GM12878 (cell line): ENCODE results near the gene CD164L2.

Source experiments
- BRCA1 ChIP-seq: IDR thresholded peaks from 2 replicates; pipeline ENCODE4 v1.6.1; 2011; ENCODE audit warnings: low read depth, low read length, improper control_type of control experiment
- CTCF ChIP-seq, 3 experiments: IDR thresholded peaks in 2 of 3; conservative IDR thresholded peaks in 1 of 3; 2 replicates each; pipeline ENCODE4 v1.5.1; 2011; ENCODE audit warnings: low read depth in 3 of 3, low read length in 3 of 3, mild to moderate bottlenecking in 3 of 3, control low read depth in 2 of 3, moderate library complexity in 2 of 3, inconsistent platforms in 1 of 3, mixed read lengths in 1 of 3; ENCODE audit not compliant: control insufficient read depth in 2 of 3, insufficient read depth in 1 of 3; ENCODE audit errors: extremely low read depth in 1 of 3
- EZH2 ChIP-seq: IDR thresholded peaks from 2 replicates; pipeline ENCODE4 v1.6.1; 2012; ENCODE audit warnings: low read depth, mild to moderate bottlenecking, control low read depth, inconsistent platforms, low read length, borderline replicate concordance; ENCODE audit not compliant: control insufficient read depth
- KLF5 ChIP-seq: fragments of 450-650 bp; IDR thresholded peaks from 2 replicates; pipeline ENCODE4 v1.6.1; 2014; ENCODE audit warnings: mild to moderate bottlenecking; ENCODE audit not compliant: partially characterized antibody
- MXI1 ChIP-seq: fragments of 150-350 bp; IDR thresholded peaks from 2 replicates; pipeline ENCODE4 v1.6.1; 2011; ENCODE audit warnings: low read depth, mild to moderate bottlenecking, inconsistent platforms, low read length, improper control_type of control experiment
- POLR2A ChIP-seq: IDR thresholded peaks from 2 replicates; pipeline ENCODE4 v1.6.1; 2011; ENCODE audit warnings: low read depth, mild to moderate bottlenecking, low read length
- RAD21 ChIP-seq: IDR thresholded peaks from 2 replicates; pipeline ENCODE4 v1.6.1; 2011; ENCODE audit warnings: mild to moderate bottlenecking, low read depth, low read length, moderate library complexity; ENCODE audit not compliant: insufficient read depth
- SP1 ChIP-seq: IDR thresholded peaks from one replicate; pipeline ENCODE4 v1.6.1; 2011; ENCODE audit warnings: low read depth, low read length
- TARDBP ChIP-seq: IDR thresholded peaks from 2 replicates; pipeline ENCODE4 v1.6.1; 2016; ENCODE audit warnings: borderline replicate concordance
- TCF7 ChIP-seq: IDR thresholded peaks from 2 replicates; pipeline ENCODE4 v1.6.1; 2014; ENCODE audit warnings: antibody characterized with exemption, borderline replicate concordance
- YY1 ChIP-seq: IDR thresholded peaks from 2 replicates; pipeline ENCODE4 v1.6.1; 2011; ENCODE audit warnings: low read depth, mild to moderate bottlenecking, low read length
- ZNF274 ChIP-seq: IDR thresholded peaks from one replicate; pipeline ENCODE4 v1.8.0; 2011; ENCODE audit not compliant: insufficient read length, insufficient read depth

- TF ChIP-seq CTCF (IDR thresholded peaks at IDR 0.05 in 2 of 3, conservative IDR thresholded peaks at IDR 0.05 in 1 of 3; ENCODE audit: control insufficient read depth in 2 of 3, extremely low read depth in 1 of 3, insufficient read depth in 1 of 3, low read depth in 3 of 3, low read length in 3 of 3) (no peak), EZH2 (no peak), KLF5 (no peak), ZNF274 (no peak), YY1 (no peak), RAD21 (no peak), MXI1 (no peak), POLR2A (no peak), TCF7 (no peak), SP1 (no peak), TARDBP (no peak), BRCA1 (no peak)
Measured at GRCh38 chr1:27361553-27361952, 21.6 kb downstream of the CD164L2 start.
